H9 (cell line): ENCODE measurements around the gene FAM83E. TPM values are rescaled to one million over a fixed set of nuclear protein-coding genes. Genes with fewer than 3 reads are reported as not detected.

Experiments
- DNase-seq: peaks from one replicate; pipeline ENCODE4 v3.0.0-alpha.2; 2017
- H2AFZ ChIP-seq: one replicate; pipeline ENCODE4 v1.6.1; 2013; ENCODE audit warnings: mild to moderate bottlenecking, low read length, control low read depth, moderate library complexity
- H2AK5ac ChIP-seq: 2 replicates; pipeline ENCODE4 v1.6.1; 2013; ENCODE audit warnings: low read length, control low read depth, mixed read lengths; ENCODE audit not compliant: insufficient read length
- H2BK120ac ChIP-seq: one replicate; pipeline ENCODE4 v1.6.1; 2013; ENCODE audit warnings: low read depth, mild to moderate bottlenecking, low read length, control low read depth, inconsistent platforms; ENCODE audit not compliant: poor library complexity, severe bottlenecking
- H2BK12ac ChIP-seq: 2 replicates; pipeline ENCODE4 v1.6.1; 2013; ENCODE audit warnings: low read length, control low read depth, mixed read lengths, low read depth; ENCODE audit not compliant: insufficient read length
- H2BK15ac ChIP-seq: 2 replicates; pipeline ENCODE4 v1.6.1; 2013; ENCODE audit warnings: low read depth, low read length, control low read depth
- H2BK20ac ChIP-seq: one replicate; pipeline ENCODE4 v1.6.1; 2013; ENCODE audit warnings: low read depth, mild to moderate bottlenecking, low read length, control low read depth, inconsistent platforms; ENCODE audit not compliant: poor library complexity, severe bottlenecking
- H2BK5ac ChIP-seq: 2 replicates; pipeline ENCODE4 v1.6.1; 2013; ENCODE audit warnings: low read length, control low read depth, mixed read lengths; ENCODE audit not compliant: insufficient read length
- H3K14ac ChIP-seq: 2 replicates; pipeline ENCODE4 v1.6.1; 2013; ENCODE audit warnings: low read length, control low read depth; ENCODE audit not compliant: insufficient read depth
- H3K18ac ChIP-seq: 2 replicates; pipeline ENCODE4 v1.6.1; 2013; ENCODE audit warnings: low read depth, mild to moderate bottlenecking, mixed read lengths, low read length, control low read depth; ENCODE audit not compliant: insufficient read length
- H3K23ac ChIP-seq: 2 replicates; pipeline ENCODE4 v1.6.1; 2013; ENCODE audit warnings: low read length, control low read depth, mixed read lengths, low read depth; ENCODE audit not compliant: insufficient read length
- H3K23me2 ChIP-seq: 2 replicates; pipeline ENCODE4 v1.6.1; 2013; ENCODE audit warnings: low read depth, mild to moderate bottlenecking, mixed read lengths, low read length, control low read depth; ENCODE audit not compliant: insufficient read length, poor library complexity, severe bottlenecking
- H3K27ac ChIP-seq: 2 replicates; pipeline ENCODE4 v1.5.1; 2013; ENCODE audit warnings: low read length, control low read depth, mixed read lengths, low read depth; ENCODE audit not compliant: insufficient read length
- H3K27me3 ChIP-seq: 2 replicates; pipeline ENCODE4 v1.6.1; 2013; ENCODE audit warnings: low read length, control low read depth, inconsistent platforms; ENCODE audit not compliant: insufficient read depth
- H3K4ac ChIP-seq: 2 replicates; pipeline ENCODE4 v1.6.1; 2013; ENCODE audit warnings: low read depth, mild to moderate bottlenecking, control low read depth, inconsistent platforms, low read length, moderate library complexity
- H3K4me1 ChIP-seq: 2 replicates; pipeline ENCODE4 v1.6.1; 2013; ENCODE audit warnings: low read length, control low read depth, inconsistent platforms; ENCODE audit not compliant: insufficient read depth
- H3K4me2 ChIP-seq: 2 replicates; pipeline ENCODE4 v1.6.1; 2013; ENCODE audit warnings: low read length, control low read depth, mixed read lengths; ENCODE audit not compliant: insufficient read length, insufficient read depth
- H3K56ac ChIP-seq: 2 replicates; pipeline ENCODE4 v1.6.1; 2013; ENCODE audit warnings: low read depth, mild to moderate bottlenecking, mixed read lengths, low read length, control low read depth; ENCODE audit not compliant: insufficient read length
- H3K79me1 ChIP-seq: 2 replicates; pipeline ENCODE4 v1.6.1; 2013; ENCODE audit warnings: low read depth, mild to moderate bottlenecking, moderate library complexity, low read length, control low read depth, inconsistent platforms; ENCODE audit not compliant: insufficient read depth, poor library complexity, severe bottlenecking
- H3K79me2 ChIP-seq: 2 replicates; pipeline ENCODE4 v1.6.1; 2013; ENCODE audit warnings: low read length, control low read depth, inconsistent platforms; ENCODE audit not compliant: insufficient read depth
- H3K9ac ChIP-seq: 2 replicates; pipeline ENCODE4 v1.6.1; 2013; ENCODE audit warnings: low read length, control low read depth, mixed read lengths; ENCODE audit not compliant: insufficient read length; ENCODE audit errors: extremely low read depth
- H3K9me3 ChIP-seq: one replicate; pipeline ENCODE4 v1.6.1; 2013; ENCODE audit warnings: low read depth, low read length, inconsistent platforms; ENCODE audit not compliant: control insufficient read depth
- H3T11ph ChIP-seq: one replicate; pipeline ENCODE4 v1.6.1; 2013; ENCODE audit warnings: mild to moderate bottlenecking, low read length, control low read depth, inconsistent platforms
- H4K20me1 ChIP-seq: one replicate; pipeline ENCODE4 v1.6.1; 2013; ENCODE audit not compliant: control insufficient read depth, insufficient read length, insufficient read depth
- H4K5ac ChIP-seq: 2 replicates; pipeline ENCODE4 v1.6.1; 2013; ENCODE audit warnings: low read depth, mild to moderate bottlenecking, mixed read lengths, low read length, control low read depth; ENCODE audit not compliant: insufficient read length
- H4K8ac ChIP-seq: replicated peaks from 2 replicates; pipeline ENCODE4 v1.6.1; 2013; ENCODE audit warnings: low read length, control low read depth, mixed read lengths, low read depth; ENCODE audit not compliant: insufficient read length
- H4K91ac ChIP-seq: 2 replicates; pipeline ENCODE4 v1.6.1; 2013; ENCODE audit warnings: low read depth, mild to moderate bottlenecking, moderate library complexity, mixed read lengths, low read length, control low read depth; ENCODE audit not compliant: insufficient read length
- H3K27ac Mint-ChIP-seq, 3 experiments: 2 replicates in 2 of 3; 3 replicates in 1 of 3; pipeline ENCODE4 v1.8.0; 2020 to 2021; ENCODE audit warnings: mixed read lengths in 3 of 3, mild to moderate bottlenecking in 1 of 3, moderate library complexity in 1 of 3
- H3K27me3 Mint-ChIP-seq: 2 replicates; pipeline ENCODE4 v1.8.0; 2021; ENCODE audit warnings: low read depth, mild to moderate bottlenecking, moderate library complexity, mixed read lengths
- H3K36me3 Mint-ChIP-seq, 3 experiments: 2 replicates in 2 of 3; 3 replicates in 1 of 3; pipeline ENCODE4 v1.8.0; 2020 to 2021; ENCODE audit warnings: low read depth in 3 of 3, mixed read lengths in 3 of 3; ENCODE audit not compliant: insufficient read depth in 1 of 3
- H3K4me1 Mint-ChIP-seq, 2 experiments: 2 replicates each; pipeline ENCODE4 v1.8.0; 2020; ENCODE audit warnings: mixed read lengths in 2 of 2
- H3K4me3 Mint-ChIP-seq, 2 experiments: 2 replicates in 1 of 2; 3 replicates in 1 of 2; pipeline ENCODE4 v1.8.0; 2020 to 2021; ENCODE audit warnings: mild to moderate bottlenecking in 2 of 2, mixed read lengths in 2 of 2, moderate library complexity in 1 of 2
- H3K9me3 Mint-ChIP-seq, 2 experiments: 2 replicates in 1 of 2; 3 replicates in 1 of 2; pipeline ENCODE4 v1.8.0; 2020; ENCODE audit warnings: mild to moderate bottlenecking in 2 of 2, mixed read lengths in 2 of 2, moderate library complexity in 1 of 2
- CTCF ChIP-seq: fragments of 200-600 bp; sonication (generic); conservative IDR thresholded peaks from 3 replicates; pipeline ENCODE4 v1.8.0; 2021; ENCODE audit warnings: antibody characterized with exemption, mild to moderate bottlenecking
- WGBS: extraction: QIAGEN DNeasy Blood & Tissue Kit; methylation state at CpG from one replicate; pipeline ENCODE4 v1.1.7; 2013; ENCODE audit warnings: missing lambda C conversion rate, low lambda C conversion rate, mixed read lengths; ENCODE audit not compliant: insufficient read length; ENCODE audit errors: extremely low coverage; 5-methylcytosine and 5-hydroxymethylcytosine counted together
- total RNA-seq: library from RNA; stranded (reverse); gene quantifications from 2 replicates; pipeline ENCODE4 v1.2.1, GENCODE V29; 2021

Gene FAM83E
- total RNA-seq, 1 experiment from 2014 or later: 9.2 TPM

DNA sequence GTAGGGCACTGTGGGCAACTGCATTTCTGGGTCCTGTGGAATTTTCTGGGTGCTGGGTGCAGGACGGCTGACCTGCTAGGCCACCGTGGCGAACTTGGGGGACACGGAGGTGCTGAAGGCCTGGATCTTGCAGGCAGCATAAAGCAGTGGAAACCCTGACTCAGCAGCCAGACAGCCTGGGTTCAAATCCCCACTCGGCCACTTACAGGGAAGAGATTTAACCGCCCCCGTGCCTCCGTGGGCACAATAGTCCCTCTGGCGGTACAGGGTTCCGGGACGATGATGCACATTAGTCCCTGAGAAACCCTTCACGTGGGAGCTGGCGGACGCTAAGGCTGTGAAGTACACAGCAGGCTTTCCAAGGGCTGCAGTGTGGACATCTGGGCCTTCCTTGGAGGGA, 3.0 kb downstream of the FAM83E start:
- Histone ChIP-seq H3K9me3 (no peaks in the 10 kb centered on the region), H4K91ac (no peak overlapping the region), H3K79me1 (peaks cover 4% of the 10 kb centered on the region), H3K23me2 (no peaks in the 10 kb centered on the region), H2AK5ac (no peak overlapping the region), H3K27me3 (no peaks in the 10 kb centered on the region), H2BK5ac (no peak overlapping the region), H2AFZ (no peak overlapping the region), H3K9ac (no peak overlapping the region), H2BK120ac (no peak overlapping the region), H2BK12ac (no peak overlapping the region), H3K23ac (no peak overlapping the region), H4K5ac (no peak overlapping the region), H3K4me2 (no peak overlapping the region), H3K18ac (no peak overlapping the region), H3K4ac (no peak overlapping the region), H3K56ac (no peak overlapping the region), H4K8ac (no peak overlapping the region), H3K14ac (no peak overlapping the region), H3K4me1 (peaks cover 3% of the 10 kb centered on the region; the same call in 1 of the 2 replicates), H3K79me2 (no peaks in the 10 kb centered on the region; the same call in 1 of the 2 replicates), H3T11ph (no peak overlapping the region), H2BK20ac (no peak overlapping the region), H2BK15ac (no peak overlapping the region), H4K20me1 (no peaks in the 10 kb centered on the region), H3K27ac (no peak overlapping the region)
- Mint-ChIP-seq H3K27ac (no peak overlapping the region; a peak in 1 of 7 replicates), H3K4me3 (no peak overlapping the region), H3K4me1 (peaks cover 27 to 34% of the 10 kb centered on the region in 2 experiments), H3K27me3 (no peaks in the 10 kb centered on the region; the same call in 1 of the 2 replicates), H3K36me3 (peaks cover 17 to 41% (median 30%) of the 10 kb centered on the region in 3 experiments), H3K9me3 (no peaks in the 10 kb centered on the region; a peak in 1 of 5 replicates)
- WGBS: no CpG with 5 or more reads among the region's 14 CpGs
- DNase-seq: no peak
- TF ChIP-seq CTCF: no peak
